Body of pancreas (tissue), 4 donors: ENCODE measurements around the gene GLG1.

Source experiments
- POLR2A ChIP-seq, 3 donors: fragments of 450-650 bp; IDR thresholded peaks; one replicate each; pipeline ENCODE4 v1.6.1; 2016; ENCODE audit warnings: antibody characterized with exemption in 3 of 3, mild to moderate bottlenecking in 2 of 3
- TF ChIP-seq, protein P1 (sequence below), 7 experiments: fragments of 450-650 bp in 4 of 7; fragments of 200-600 bp in 3 of 7; sonication (generic) in 3 of 7; IDR thresholded peaks; one replicate each; pipeline ENCODE4 v1.5.1; 2016 to 2019; ENCODE audit warnings: antibody characterized with exemption in 7 of 7

DNA sequence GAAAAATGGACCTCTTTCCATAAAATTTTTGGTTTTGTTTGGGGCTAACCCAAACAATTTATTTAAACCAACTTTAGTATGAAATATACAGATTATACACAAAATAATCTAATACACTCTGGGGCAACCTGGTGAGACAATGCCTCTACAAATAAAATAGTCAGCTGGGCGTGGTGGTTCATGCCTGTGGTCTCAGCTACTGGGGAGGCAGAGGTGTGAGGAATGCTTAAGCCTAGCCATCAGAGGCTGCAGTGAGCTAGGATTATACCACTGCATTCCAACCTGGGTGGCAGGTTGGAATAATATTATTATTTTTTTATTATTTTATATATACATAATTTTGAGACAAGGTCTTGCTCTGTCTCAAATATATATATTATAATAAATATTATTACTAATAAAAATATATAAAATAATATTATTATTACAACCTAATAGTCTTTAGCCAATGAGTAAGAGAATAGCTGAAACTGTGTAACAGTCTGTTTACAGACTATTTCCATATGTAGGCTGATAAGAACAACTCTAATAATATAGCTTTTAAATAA lies 50.5 kb downstream of the GLG1 start:
- TF ChIP-seq, protein P1, sequence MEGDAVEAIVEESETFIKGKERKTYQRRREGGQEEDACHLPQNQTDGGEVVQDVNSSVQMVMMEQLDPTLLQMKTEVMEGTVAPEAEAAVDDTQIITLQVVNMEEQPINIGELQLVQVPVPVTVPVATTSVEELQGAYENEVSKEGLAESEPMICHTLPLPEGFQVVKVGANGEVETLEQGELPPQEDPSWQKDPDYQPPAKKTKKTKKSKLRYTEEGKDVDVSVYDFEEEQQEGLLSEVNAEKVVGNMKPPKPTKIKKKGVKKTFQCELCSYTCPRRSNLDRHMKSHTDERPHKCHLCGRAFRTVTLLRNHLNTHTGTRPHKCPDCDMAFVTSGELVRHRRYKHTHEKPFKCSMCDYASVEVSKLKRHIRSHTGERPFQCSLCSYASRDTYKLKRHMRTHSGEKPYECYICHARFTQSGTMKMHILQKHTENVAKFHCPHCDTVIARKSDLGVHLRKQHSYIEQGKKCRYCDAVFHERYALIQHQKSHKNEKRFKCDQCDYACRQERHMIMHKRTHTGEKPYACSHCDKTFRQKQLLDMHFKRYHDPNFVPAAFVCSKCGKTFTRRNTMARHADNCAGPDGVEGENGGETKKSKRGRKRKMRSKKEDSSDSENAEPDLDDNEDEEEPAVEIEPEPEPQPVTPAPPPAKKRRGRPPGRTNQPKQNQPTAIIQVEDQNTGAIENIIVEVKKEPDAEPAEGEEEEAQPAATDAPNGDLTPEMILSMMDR (IDR thresholded peaks at IDR 0.05): no peak
- no peak for TF ChIP-seq POLR2A (IDR thresholded peaks at IDR 0.05)
